Activated naive CD8-positive, alpha-beta T cell treated with anti-CD3 and anti-CD28 coated beads, Interleukin-2, amount 10 ng/mL, durations not matched to agents 7 days and 5 days (primary cell): Measurements from ENCODE around the gene NADSYN1. TPM values are rescaled to one million over a fixed set of nuclear protein-coding genes. Genes with fewer than 3 reads are reported as not detected.

Experiments used
- ATAC-seq: fragments of 150-1000 bp; cut with Tn5 transposase; one replicate; pipeline ENCODE4 v1.10.0; 2021; ENCODE audit warnings: low read depth, moderate library complexity
- POLR2A ChIA-PET: fragments of 350-600 bp; sonication (Branson Sonifier 250); formaldehyde crosslinking; loops from one replicate; lab custom pipeline; 2021; ENCODE audit warnings: antibody characterized with exemption; lab: Charles Lee
- DNase-seq: peaks from one replicate; pipeline ENCODE4 v3.0.0; 2021
- H3K27ac Mint-ChIP-seq: one replicate; pipeline ENCODE4 v1.8.0; 2022; ENCODE audit warnings: mild to moderate bottlenecking, mixed read lengths
- H3K27me3 Mint-ChIP-seq: one replicate; pipeline ENCODE4 v1.8.0; 2022; ENCODE audit warnings: mild to moderate bottlenecking, moderate library complexity, mixed read lengths
- H3K36me3 Mint-ChIP-seq: one replicate; pipeline ENCODE4 v1.8.0; 2021; ENCODE audit warnings: mild to moderate bottlenecking, mixed read lengths
- H3K4me1 Mint-ChIP-seq: one replicate; pipeline ENCODE4 v1.8.0; 2021; ENCODE audit warnings: mixed read lengths
- H3K4me3 Mint-ChIP-seq: one replicate; pipeline ENCODE4 v1.8.0; 2022; ENCODE audit warnings: mild to moderate bottlenecking, moderate library complexity, mixed read lengths
- H3K9me3 Mint-ChIP-seq: one replicate; pipeline ENCODE4 v1.8.0; 2021; ENCODE audit warnings: mixed read lengths
- total RNA-seq, 2 experiments: library from RNA; stranded (reverse); gene quantifications; one replicate each; pipeline ENCODE4 v1.2.3, GENCODE V29; 2021

NADSYN1 gene
- total RNA-seq, 2 experiments from 2014 or later, result 172 to 186 TPM

- Mint-ChIP-seq H3K9me3 (no peaks in the 10 kb centered on the region), H3K27ac (no peak overlapping the region), H3K4me1 (no peaks in the 10 kb centered on the region), H3K36me3 (peaks cover 14% of the 10 kb centered on the region), H3K4me3 (no peak overlapping the region), H3K27me3 (no peaks in the 10 kb centered on the region)
- DNase-seq (no peak), ATAC-seq (no peak)
- POLR2A ChIA-PET, result no interaction called here
These were observed 24.1 kb downstream of the NADSYN1 start for GRCh38 chr11:71476926-71477640.

- POLR2A ChIA-PET, result no interaction called here
- peaks cover 14% of the 10 kb centered on the region for H3K36me3 Mint-ChIP-seq
- H3K4me1 Mint-ChIP-seq, result no peaks in the 10 kb centered on the region
- no peak for DNase-seq
- no peaks in the 10 kb centered on the region for H3K27me3 Mint-ChIP-seq
- no peak overlapping the region for H3K27ac Mint-ChIP-seq
- H3K9me3 Mint-ChIP-seq, result no peaks in the 10 kb centered on the region
- ATAC-seq, result no peak
- no peak overlapping the region for H3K4me3 Mint-ChIP-seq
These were observed 24.9 kb downstream of the NADSYN1 start for GRCh38 chr11:71477641-71478527.

GRCh38 chr11:71478528-71478840 is 25.5 kb downstream of the NADSYN1 start:
- Mint-ChIP-seq H3K4me3 (no peak overlapping the region), H3K27ac (no peak overlapping the region), H3K9me3 (no peaks in the 10 kb centered on the region), H3K36me3 (peaks cover 16% of the 10 kb centered on the region), H3K4me1 (no peaks in the 10 kb centered on the region), H3K27me3 (no peaks in the 10 kb centered on the region)
- POLR2A ChIA-PET, result no interaction called here
- DNase-seq (no peak), ATAC-seq (no peak)

DNA sequence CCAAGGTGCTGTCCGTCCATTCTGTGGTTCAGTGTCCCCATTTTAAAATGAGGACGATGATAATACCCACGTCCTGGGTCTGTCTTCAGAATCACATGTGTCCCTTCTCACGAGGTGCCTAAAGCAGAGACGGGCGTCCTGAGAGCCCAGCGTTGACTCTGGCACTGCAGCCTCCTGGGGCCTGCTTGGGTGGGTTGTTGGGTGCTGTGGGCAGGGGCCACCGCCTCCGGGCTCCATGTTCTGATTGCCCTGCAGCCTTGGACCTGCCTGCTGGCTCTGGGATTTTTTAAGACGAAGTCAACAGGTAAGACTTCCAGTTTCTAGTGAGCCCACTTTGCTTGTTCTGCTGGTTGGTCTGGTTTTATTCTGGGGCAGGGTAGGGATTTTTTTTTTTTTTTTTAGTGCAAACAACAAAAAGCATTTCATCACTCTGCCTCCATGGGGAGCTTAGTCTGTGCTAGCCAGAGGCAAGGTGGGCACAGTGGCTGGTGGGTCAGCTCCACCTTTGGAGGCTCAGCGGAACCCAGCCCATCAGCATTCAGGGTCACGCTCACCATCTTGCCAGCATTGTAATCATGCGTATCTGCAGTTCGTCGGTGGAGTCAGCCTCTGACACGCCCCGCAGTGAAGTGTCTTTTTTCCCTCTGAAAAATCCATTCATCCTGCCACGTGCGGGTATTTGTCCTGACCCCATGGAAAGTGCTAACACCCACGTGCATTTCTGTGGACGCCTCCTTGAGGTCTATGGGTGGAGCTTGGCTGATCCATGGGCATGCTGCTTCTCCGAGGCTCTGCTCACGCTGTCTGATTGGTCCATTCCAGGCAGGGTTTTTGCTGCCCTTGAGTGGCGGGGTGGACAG is 28.3 kb downstream of the NADSYN1 start:
- POLR2A ChIA-PET, result no interaction called here
- ATAC-seq (no peak), DNase-seq (no peak)
- H3K27me3 Mint-ChIP-seq, result no peaks in the 10 kb centered on the region
- H3K4me1 Mint-ChIP-seq, result no peaks in the 10 kb centered on the region
- no peak overlapping the region for H3K4me3 Mint-ChIP-seq
- H3K36me3 Mint-ChIP-seq, result peaks cover 36% of the 10 kb centered on the region
- H3K27ac Mint-ChIP-seq, result no peak overlapping the region
- no peaks in the 10 kb centered on the region for H3K9me3 Mint-ChIP-seq

GRCh38 chr11:71482216-71482615 is 29.2 kb downstream of the NADSYN1 start:
- ATAC-seq (no peak), DNase-seq (no peak)
- no peak overlapping the region for H3K4me3 Mint-ChIP-seq
- H3K27ac Mint-ChIP-seq, result no peak overlapping the region
- H3K36me3 Mint-ChIP-seq, result peaks cover 39% of the 10 kb centered on the region
- POLR2A ChIA-PET, result no interaction called here
- H3K9me3 Mint-ChIP-seq, result no peaks in the 10 kb centered on the region
- no peaks in the 10 kb centered on the region for H3K4me1 Mint-ChIP-seq
- no peaks in the 10 kb centered on the region for H3K27me3 Mint-ChIP-seq

- H3K27ac Mint-ChIP-seq, result no peak overlapping the region
- no peaks in the 10 kb centered on the region for H3K27me3 Mint-ChIP-seq
- ATAC-seq, result no peak
- peaks cover under 1% of the 10 kb centered on the region for H3K4me1 Mint-ChIP-seq
- DNase-seq, result no peak
- H3K4me3 Mint-ChIP-seq, result no peak overlapping the region
- H3K9me3 Mint-ChIP-seq, result no peaks in the 10 kb centered on the region
- H3K36me3 Mint-ChIP-seq, result peaks cover 38% of the 10 kb centered on the region
- POLR2A ChIA-PET, result no interaction called here
These were observed 29.9 kb downstream of the NADSYN1 start for GRCh38 chr11:71482746-71483364.

GRCh38 chr11:71483692-71484091 is 30.7 kb downstream of the NADSYN1 start:
- no peak for ATAC-seq
- H3K27me3 Mint-ChIP-seq, result no peaks in the 10 kb centered on the region
- H3K27ac Mint-ChIP-seq, result no peak overlapping the region
- peaks cover 3% of the 10 kb centered on the region for H3K4me1 Mint-ChIP-seq
- POLR2A ChIA-PET, result no interaction called here
- peaks cover 39% of the 10 kb centered on the region for H3K36me3 Mint-ChIP-seq
- no peak overlapping the region for H3K4me3 Mint-ChIP-seq
- H3K9me3 Mint-ChIP-seq, result no peaks in the 10 kb centered on the region
- no peak for DNase-seq

GRCh38 chr11:71484248-71485062 is 31.5 kb downstream of the NADSYN1 start:
- Mint-ChIP-seq H3K9me3 (no peaks in the 10 kb centered on the region), H3K4me3 (no peak overlapping the region), H3K27ac (no peak overlapping the region), H3K4me1 (peaks cover 3% of the 10 kb centered on the region), H3K27me3 (no peaks in the 10 kb centered on the region), H3K36me3 (peaks cover 37% of the 10 kb centered on the region)
- ATAC-seq, result no peak
- DNase-seq, result no peak
- POLR2A ChIA-PET, result no interaction called here

DNA sequence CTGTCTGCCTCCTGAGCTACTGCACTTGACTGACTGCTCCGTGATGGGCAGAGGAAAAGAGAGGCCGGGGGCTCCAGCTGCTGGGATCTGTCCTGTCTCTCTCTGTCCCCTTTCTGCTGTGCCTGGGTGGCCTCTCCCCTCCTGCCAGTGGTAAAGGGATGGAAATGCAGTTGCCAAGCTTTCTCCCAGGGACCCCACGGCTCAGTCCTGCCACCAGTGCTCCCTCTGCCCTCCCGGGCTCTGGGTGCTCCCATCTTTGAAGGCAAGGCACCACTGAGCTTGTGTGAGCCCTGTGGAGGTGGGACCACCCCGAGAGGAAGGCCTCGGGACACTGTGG is 32.0 kb downstream of the NADSYN1 start:
- Mint-ChIP-seq H3K9me3 (no peaks in the 10 kb centered on the region), H3K4me3 (no peak overlapping the region), H3K27ac (no peak overlapping the region), H3K27me3 (no peaks in the 10 kb centered on the region), H3K4me1 (peaks cover 3% of the 10 kb centered on the region), H3K36me3 (peaks cover 38% of the 10 kb centered on the region)
- POLR2A ChIA-PET, result no interaction called here
- ATAC-seq (no peak), DNase-seq (no peak)

GRCh38 chr11:71485466-71485865 is 32.5 kb downstream of the NADSYN1 start:
- Mint-ChIP-seq H3K27ac (no peak overlapping the region), H3K4me3 (no peak overlapping the region), H3K27me3 (no peaks in the 10 kb centered on the region), H3K9me3 (no peaks in the 10 kb centered on the region), H3K36me3 (peaks cover 38% of the 10 kb centered on the region), H3K4me1 (peaks cover 3% of the 10 kb centered on the region)
- ATAC-seq, result no peak
- DNase-seq, result no peak
- POLR2A ChIA-PET, result no interaction called here

- peaks cover 3% of the 10 kb centered on the region for H3K4me1 Mint-ChIP-seq
- H3K27me3 Mint-ChIP-seq, result no peaks in the 10 kb centered on the region
- H3K36me3 Mint-ChIP-seq, result peaks cover 41% of the 10 kb centered on the region
- H3K9me3 Mint-ChIP-seq, result no peaks in the 10 kb centered on the region
- POLR2A ChIA-PET, result no interaction called here
- no peak overlapping the region for H3K4me3 Mint-ChIP-seq
- ATAC-seq (no peak), DNase-seq (no peak)
- H3K27ac Mint-ChIP-seq, result no peak overlapping the region
These were observed 33.3 kb downstream of the NADSYN1 start for GRCh38 chr11:71486320-71486719.

GRCh38 chr11:71488681-71489270 is 35.8 kb downstream of the NADSYN1 start:
- Mint-ChIP-seq H3K9me3 (no peaks in the 10 kb centered on the region), H3K36me3 (peaks cover 37% of the 10 kb centered on the region), H3K27ac (no peak overlapping the region), H3K4me1 (peaks cover 3% of the 10 kb centered on the region), H3K4me3 (no peak overlapping the region), H3K27me3 (no peaks in the 10 kb centered on the region)
- DNase-seq, result no peak
- no peak for ATAC-seq
- POLR2A ChIA-PET, result no interaction called here
